Measurements from ENCODE around the gene FAAP20.

GRCh38 chr1:2172551-2173146 lies 21.9 kb downstream of the FAAP20 start:
- TF ChIP-seq ZC3H10 (CRISPR knock-in tag; IDR thresholded peaks at IDR 0.05) (no peak), TSHZ2 (CRISPR knock-in tag; IDR thresholded peaks at IDR 0.05) (no peak), PPARA (CRISPR knock-in tag; IDR thresholded peaks at IDR 0.05; ENCODE audit: borderline replicate concordance) (no peak), POU6F1 (CRISPR knock-in tag; IDR thresholded peaks at IDR 0.05; ENCODE audit: borderline replicate concordance, low read depth) (no peak)

Measured in SK-N-SH treated with all-trans-retinoic acid at 6 μM for 48 hours (cell line).